ENCODE results near the gene INCA1.
"Not testable (repeated sequence)": the region's sequence is repeated elsewhere in the genome, so short reads cannot be mapped to it uniquely, and the experiment has no call there.

The INCA1 gene

DNA sequence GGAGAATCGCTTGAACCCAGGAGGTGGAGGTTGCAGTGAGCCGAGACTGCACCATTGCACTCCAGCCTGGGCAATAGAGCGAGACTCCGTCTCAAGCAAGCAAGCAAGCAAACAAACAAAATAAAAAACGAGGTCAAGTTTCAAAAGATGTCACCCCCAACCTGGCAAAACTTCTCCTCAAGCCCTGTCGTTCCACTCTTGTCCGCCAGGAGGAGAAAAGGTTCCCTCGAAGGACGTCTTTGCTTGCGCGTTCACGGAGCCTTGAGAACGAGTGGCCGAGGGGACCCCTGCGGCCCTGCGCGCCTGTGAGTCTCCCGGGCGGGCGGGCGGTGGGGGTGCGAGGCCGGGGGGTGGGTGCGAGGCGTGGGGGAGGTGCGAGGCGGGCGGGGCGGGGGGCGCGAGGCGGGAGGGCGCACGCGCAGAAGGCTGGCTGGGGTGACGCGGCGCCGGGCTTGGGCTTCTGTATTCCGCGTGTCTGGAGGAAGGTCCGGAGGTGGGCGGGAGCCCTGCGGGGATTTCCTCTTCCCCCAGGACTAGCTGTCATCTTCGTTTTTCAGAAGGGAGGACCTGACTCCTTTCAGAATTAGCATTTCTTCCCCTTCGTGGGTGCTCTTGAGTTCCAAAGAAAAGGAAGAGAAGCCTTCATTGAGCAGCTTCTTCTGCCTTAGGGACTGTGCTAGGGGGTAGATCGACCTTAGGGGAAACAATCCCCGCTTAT, 34.2 kb upstream of the INCA1 start:
- DNase-seq (ENCODE audit: insufficient read length) (peak; percentile 76), FAIRE-seq (peak; percentile 95)
- TF ChIP-seq TAF1 (IDR thresholded peaks at IDR 0.05; ENCODE audit: borderline replicate concordance, low read depth, low read length) (no peak), POLR2A (IDR thresholded peaks at IDR 0.05; ENCODE audit: low read depth, low read length) (no peak)

DNA sequence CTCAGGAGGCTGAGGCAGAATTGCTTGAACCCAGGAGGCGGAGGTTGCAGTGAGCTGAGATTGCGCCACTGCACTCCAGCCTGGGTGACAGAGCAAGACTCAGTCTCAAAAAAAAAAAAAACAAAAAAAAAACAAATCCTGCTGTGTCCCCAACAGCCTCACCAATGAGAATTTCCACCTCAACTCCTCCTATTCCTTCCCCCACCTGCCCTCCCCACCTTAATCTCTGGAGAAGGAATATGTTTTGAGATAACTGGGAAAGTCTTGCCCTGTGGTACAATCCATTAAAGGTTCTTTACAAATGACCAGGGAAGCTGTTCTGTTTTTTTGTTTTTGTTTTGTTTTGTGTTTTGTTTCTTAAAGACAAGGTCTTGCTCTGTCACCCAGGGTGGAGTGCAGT, 32.8 kb upstream of the INCA1 start:
- FAIRE-seq = not testable (repeated sequence)

DNA sequence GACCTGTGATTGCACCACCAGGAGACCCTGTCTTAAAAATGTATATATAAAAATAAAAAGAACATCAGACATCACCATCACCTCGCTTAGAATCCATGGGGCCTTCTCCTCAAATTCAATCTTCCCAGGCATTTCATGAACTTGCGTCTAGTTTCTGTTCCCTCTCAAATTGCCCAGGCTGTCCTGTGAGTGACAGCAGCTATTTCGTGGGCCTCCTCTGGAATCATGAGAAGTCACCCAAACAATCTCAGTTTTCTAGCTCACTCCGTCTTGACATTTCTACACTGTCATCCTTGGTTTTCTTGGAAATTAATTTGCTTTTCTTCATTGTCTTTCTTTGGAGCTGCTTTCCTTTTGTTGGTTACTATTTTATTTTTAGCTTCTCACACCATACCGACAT, 30.6 kb upstream of the INCA1 start:
- DNase-seq (ENCODE audit: insufficient read length) = no peak
- no peak for FAIRE-seq
- no peak for TF ChIP-seq TAF1 (IDR thresholded peaks at IDR 0.05; ENCODE audit: borderline replicate concordance, low read depth, low read length)
- TF ChIP-seq POLR2A (IDR thresholded peaks at IDR 0.05; ENCODE audit: low read depth, low read length) = no peak
- TF ChIP-seq POLR2AphosphoS5 (IDR thresholded peaks at IDR 0.05; ENCODE audit: low read depth, low read length) = no peak

More for the DNA sequence above, 32.8 kb upstream of the INCA1 start:
- not testable (repeated sequence) for DNase-seq (ENCODE audit: insufficient read length)

DNA sequence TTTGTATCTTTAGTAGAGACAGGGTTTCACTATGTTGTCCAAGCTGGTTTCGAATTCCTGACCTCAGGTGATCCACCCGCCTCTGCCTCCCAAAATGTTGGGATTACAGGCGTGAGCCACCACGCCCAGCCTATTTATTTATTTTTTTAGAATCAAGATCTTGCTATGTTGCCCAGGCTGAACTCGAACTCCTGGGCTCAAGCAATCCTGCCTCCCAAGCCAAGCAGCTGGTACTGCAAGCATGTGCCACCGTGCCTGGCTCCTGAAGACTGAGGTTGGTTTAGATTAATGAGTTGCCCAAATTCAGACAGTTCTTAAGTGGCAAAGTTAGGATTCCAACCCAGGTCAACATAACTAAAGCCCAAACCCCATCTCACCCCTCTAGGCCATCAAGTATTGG, 30.0 kb upstream of the INCA1 start:
- FAIRE-seq = no peak
- no peak for TF ChIP-seq TAF1 (IDR thresholded peaks at IDR 0.05; ENCODE audit: borderline replicate concordance, low read depth, low read length)
- no peak for TF ChIP-seq POLR2AphosphoS5 (IDR thresholded peaks at IDR 0.05; ENCODE audit: low read depth, low read length)
- no peak for TF ChIP-seq POLR2A (IDR thresholded peaks at IDR 0.05; ENCODE audit: low read depth, low read length)
- DNase-seq (ENCODE audit: insufficient read length) = no peak

DNA sequence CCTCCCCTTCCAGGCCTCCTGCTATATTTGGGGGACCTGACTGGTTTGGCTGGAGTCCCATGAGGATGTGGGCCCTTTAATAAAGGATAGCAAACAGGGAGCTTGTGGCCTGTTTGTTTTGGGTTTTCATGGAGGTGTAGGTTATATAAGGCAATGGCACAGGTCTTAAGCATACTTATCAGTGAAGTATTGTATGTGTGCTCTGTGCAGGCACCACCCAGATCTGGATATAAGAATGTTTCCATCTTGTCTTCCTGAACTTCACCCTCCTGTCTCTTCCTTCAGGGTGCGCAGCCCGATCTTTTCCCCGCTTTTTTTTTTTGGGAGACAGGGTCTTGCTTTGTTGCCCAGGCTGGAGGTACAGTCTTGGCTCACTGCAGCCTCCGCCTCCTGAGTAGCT, 27.3 kb upstream of the INCA1 start:
- FAIRE-seq (no peak), DNase-seq (ENCODE audit: insufficient read length) (no peak)
- no peak for TF ChIP-seq POLR2A (IDR thresholded peaks at IDR 0.05; ENCODE audit: low read depth, low read length)

DNA sequence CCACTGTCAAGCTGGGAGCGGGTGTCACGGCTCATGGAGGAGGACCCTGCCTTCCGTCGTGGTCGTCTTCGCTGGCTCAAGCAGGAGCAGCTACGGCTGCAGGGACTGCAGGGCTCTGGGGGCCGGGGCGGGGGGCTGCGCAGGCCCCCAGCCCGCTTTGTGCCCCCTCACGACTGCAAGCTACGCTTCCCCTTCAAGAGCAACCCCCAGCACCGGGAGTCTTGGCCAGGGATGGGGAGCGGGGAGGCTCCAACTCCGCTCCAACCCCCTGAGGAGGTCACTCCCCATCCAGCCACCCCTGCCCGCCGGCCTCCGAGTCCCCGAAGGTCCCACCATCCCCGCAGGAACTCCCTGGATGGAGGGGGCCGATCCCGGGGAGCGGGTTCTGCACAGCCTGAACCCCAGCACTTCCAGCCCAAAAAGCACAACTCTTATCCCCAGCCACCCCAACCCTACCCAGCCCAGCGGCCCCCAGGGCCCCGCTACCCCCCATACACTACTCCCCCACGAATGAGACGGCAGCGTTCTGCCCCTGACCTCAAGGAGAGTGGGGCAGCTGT, 26.3 kb upstream of the INCA1 start:
- TF ChIP-seq TAF1 (IDR thresholded peaks at IDR 0.05; ENCODE audit: borderline replicate concordance, low read depth, low read length) = no peak
- no peak for TF ChIP-seq POLR2AphosphoS5 (IDR thresholded peaks at IDR 0.05; ENCODE audit: low read depth, low read length)
- no peak for TF ChIP-seq POLR2A (IDR thresholded peaks at IDR 0.05; ENCODE audit: low read depth, low read length)
- FAIRE-seq (no peak), DNase-seq (ENCODE audit: insufficient read length) (no peak)

DNA sequence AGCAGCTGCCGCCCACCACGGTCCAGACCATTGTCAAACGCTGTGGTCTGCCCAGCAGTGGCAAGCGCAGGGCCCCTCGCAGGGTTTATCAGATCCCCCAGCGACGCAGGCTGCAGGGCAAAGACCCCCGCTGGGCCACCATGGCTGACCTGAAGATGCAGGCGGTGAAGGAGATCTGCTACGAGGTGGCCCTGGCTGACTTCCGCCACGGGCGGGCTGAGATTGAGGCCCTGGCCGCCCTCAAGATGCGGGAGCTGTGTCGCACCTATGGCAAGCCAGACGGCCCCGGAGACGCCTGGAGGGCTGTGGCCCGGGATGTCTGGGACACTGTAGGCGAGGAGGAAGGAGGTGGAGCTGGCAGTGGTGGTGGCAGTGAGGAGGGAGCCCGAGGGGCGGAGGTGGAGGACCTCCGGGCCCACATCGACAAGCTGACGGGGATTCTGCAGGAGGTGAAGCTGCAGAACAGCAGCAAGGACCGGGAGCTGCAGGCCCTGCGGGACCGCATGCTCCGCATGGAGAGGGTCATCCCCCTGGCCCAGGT, 24.9 kb upstream of the INCA1 start:
- DNase-seq (ENCODE audit: insufficient read length) = no peak

DNA sequence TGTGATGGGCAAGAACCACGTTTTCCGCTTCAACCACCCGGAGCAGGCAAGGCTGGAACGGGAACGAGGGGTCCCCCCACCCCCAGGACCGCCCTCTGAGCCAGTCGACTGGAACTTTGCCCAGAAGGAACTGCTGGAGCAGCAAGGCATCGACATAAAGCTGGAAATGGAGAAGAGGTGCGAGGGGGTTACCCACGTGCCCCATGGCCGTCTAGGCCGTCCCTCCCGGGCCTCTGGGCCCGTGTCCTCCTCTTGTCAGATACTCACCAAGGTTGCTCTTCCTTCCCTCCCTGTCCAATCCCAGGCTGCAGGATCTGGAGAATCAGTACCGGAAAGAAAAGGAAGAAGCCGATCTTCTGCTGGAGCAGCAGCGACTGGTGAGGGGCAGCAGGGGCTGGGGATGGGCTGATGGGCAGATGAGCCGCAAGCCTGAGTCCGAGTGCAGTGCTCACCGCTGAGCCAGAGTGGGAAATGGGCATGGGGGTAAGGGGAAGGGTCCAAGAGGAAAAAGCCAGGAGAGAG, 23.2 kb upstream of the INCA1 start:
- no peak for TF ChIP-seq POLR2A (IDR thresholded peaks at IDR 0.05; ENCODE audit: low read depth, low read length)
- no peak for TF ChIP-seq POLR2AphosphoS5 (IDR thresholded peaks at IDR 0.05; ENCODE audit: low read depth, low read length)
- TF ChIP-seq TAF1 (IDR thresholded peaks at IDR 0.05; ENCODE audit: borderline replicate concordance, low read depth, low read length) = no peak
- DNase-seq (ENCODE audit: insufficient read length) = no peak

More for the DNA sequence above, 24.9 kb upstream of the INCA1 start:
- FAIRE-seq = no peak
- TF ChIP-seq POLR2A (IDR thresholded peaks at IDR 0.05; ENCODE audit: low read depth, low read length) = no peak

DNA sequence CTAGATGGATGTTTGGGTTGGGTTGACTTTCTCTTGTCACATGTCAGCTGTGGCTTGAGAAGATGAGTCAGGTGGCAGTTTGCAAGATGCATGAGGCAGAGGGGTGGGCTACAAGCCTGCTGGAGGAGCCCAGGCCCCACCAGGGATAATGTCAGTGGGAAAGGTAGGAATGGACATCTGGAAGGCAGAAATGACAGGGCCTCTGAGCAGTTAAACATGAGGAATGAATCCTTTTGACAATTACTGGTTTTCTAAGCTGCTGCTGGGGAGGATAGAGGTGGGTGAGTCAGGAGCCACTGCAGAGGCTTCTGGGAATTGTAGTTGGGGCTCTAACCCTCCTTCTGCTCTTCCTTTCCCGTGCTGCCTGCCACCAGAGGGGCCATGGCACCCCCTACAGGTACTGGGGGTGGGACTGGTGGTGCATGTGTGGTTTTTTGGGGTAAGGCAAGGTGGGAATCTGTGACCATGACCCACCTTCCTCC, 22.2 kb upstream of the INCA1 start:
- DNase-seq (ENCODE audit: insufficient read length) = peak; percentile 48

More for the DNA sequence above, 23.2 kb upstream of the INCA1 start:
- no peak for FAIRE-seq

DNA sequence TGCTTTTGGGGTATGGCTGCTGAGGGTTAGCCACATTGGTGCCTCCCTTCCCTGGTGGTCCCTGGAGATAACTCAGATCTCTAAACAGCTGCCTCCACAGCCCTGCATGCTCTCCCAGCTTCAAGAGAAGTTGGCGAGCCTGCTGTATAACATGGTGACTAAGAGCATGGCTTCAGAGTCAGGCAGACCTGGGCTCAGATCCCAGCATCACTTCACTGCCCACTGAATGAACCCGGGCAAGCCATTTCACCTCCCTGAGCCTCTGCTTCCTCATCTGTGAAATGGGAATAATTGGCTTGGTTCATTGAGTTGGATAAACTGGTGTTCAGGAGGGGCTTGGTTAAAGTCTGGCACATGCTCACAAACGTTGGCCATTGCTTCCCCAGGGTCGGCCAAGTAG, 17.0 kb upstream of the INCA1 start:
- no peak for DNase-seq (ENCODE audit: insufficient read length)
- TF ChIP-seq POLR2AphosphoS5 (IDR thresholded peaks at IDR 0.05; ENCODE audit: low read depth, low read length) (no peak), POLR2A (IDR thresholded peaks at IDR 0.05; ENCODE audit: low read depth, low read length) (no peak), TAF1 (IDR thresholded peaks at IDR 0.05; ENCODE audit: borderline replicate concordance, low read depth, low read length) (no peak)
- no peak for FAIRE-seq

More for the DNA sequence above, 22.2 kb upstream of the INCA1 start:
- FAIRE-seq = no peak
- TF ChIP-seq TAF1 (IDR thresholded peaks at IDR 0.05; ENCODE audit: borderline replicate concordance, low read depth, low read length) (no peak), POLR2A (IDR thresholded peaks at IDR 0.05; ENCODE audit: low read depth, low read length) (no peak), POLR2AphosphoS5 (IDR thresholded peaks at IDR 0.05; ENCODE audit: low read depth, low read length) (no peak)

DNA sequence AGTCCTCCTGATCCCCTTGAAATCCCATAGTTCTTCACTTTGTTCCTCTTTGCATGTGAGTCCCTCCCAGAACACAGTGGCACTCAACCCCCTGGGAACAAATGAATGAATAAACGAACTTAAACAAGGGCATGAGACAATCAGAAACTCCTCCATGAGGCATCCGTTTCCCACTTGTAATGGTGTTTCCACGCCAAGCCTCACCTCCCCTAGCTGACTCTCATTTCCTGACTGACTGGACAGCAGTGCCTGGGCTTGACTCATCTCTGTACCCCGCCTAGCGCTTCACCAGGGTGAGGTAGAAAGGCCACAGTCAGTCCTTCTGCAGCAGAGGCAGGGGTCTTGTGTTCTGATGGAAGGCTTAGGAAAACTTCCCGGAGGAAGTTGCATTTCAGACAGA, 14.6 kb upstream of the INCA1 start:
- DNase-seq (ENCODE audit: insufficient read length) (peak; percentile 52), FAIRE-seq (peak; percentile 93)
- TF ChIP-seq POLR2A (IDR thresholded peaks at IDR 0.05; ENCODE audit: low read depth, low read length) (no peak), POLR2AphosphoS5 (IDR thresholded peaks at IDR 0.05; ENCODE audit: low read depth, low read length) (no peak), TAF1 (IDR thresholded peaks at IDR 0.05; ENCODE audit: borderline replicate concordance, low read depth, low read length) (no peak)

DNA sequence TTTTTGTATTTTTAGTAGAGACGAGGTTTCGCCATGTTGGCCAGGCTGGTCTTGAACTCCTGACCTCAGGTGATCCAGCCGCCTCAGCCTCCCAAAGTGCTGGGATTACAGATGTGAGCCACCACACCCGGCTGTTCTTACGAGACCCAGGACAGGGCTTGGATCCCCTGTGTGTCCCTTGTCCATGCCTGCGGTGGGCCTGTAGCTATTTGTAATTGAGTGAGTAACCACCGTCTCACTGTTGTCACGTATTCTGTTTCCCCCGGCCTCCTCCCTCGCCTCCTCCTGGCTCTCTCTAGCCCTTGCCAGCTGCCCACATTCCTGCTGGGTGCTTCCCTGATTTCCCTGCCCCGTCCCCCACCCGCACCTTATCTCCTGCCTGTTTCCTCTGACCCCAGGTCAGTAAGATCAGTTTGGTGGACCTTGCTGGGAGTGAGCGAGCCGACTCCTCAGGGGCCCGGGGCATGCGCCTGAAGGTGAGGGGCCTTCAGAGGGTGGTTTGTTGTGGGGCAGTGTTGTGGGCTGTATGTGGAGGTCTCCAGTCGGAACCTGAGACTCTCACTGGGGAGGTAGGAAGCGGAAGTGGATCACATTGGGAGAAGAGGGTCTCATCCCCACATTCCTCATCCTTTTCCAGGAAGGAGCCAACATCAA, 6.0 kb upstream of the INCA1 start:
- TF ChIP-seq POLR2A (IDR thresholded peaks at IDR 0.05; ENCODE audit: low read depth, low read length) = no peak
- TF ChIP-seq TAF1 (IDR thresholded peaks at IDR 0.05; ENCODE audit: borderline replicate concordance, low read depth, low read length) = no peak
- no peak for TF ChIP-seq POLR2AphosphoS5 (IDR thresholded peaks at IDR 0.05; ENCODE audit: low read depth, low read length)
- FAIRE-seq (no peak), DNase-seq (ENCODE audit: insufficient read length) (no peak)
